ENCODE measurements around the gene MTERF1. TPM values are rescaled to one million over a fixed set of nuclear protein-coding genes. Genes with fewer than 3 reads are reported as not detected.

Gene MTERF1
- total RNA-seq: 8.1 TPM

- Histone ChIP-seq H3K27me3 (no peaks in the 10 kb centered on the region), H3K36me3 (no peaks in the 10 kb centered on the region), H3K27ac (peak within 1 kb of the TSS; percentile 45), H3K4me1 (peaks cover 33% of the 10 kb centered on the region), H3K4me3 (peak within 1 kb of the TSS; percentile 79 to 86), H3K9me3 (no peaks in the 10 kb centered on the region)
- intact Hi-C loops (cut with DNase I): no loop called here
- DNase-seq (ENCODE audit: extremely low spot score in 2 of 2): no peak
- TF ChIP-seq POLR2A (IDR thresholded peaks at IDR 0.05): no peak
- TF ChIP-seq POLR2AphosphoS5 (IDR thresholded peaks at IDR 0.05; ENCODE audit: insufficient read depth in 1 of 2, low read depth in 1 of 2): peak; percentile 74 to 89
- peak; percentile 91 to 97 (median 94) for TF ChIP-seq CTCF (IDR thresholded peaks at IDR 0.05)
Measured at GRCh38 chr7:91880413-91881241, at the start of gene MTERF1. Gene MTERF1, minus strand, starts transcription at chr7:91880702. Its CDS starts 619 bp downstream, at chr7:91880083.

GRCh38 chr7:91929463-91929862 is 49.0 kb upstream of the MTERF1 start:
- H3K4me1 ChIP-seq: no peaks in the 10 kb centered on the region
- no peaks in the 10 kb centered on the region for H3K36me3 ChIP-seq
- H3K27ac ChIP-seq: no peak overlapping the region
- intact Hi-C loops (cut with DNase I): no loop called here
- H3K27me3 ChIP-seq: no peaks in the 10 kb centered on the region
- no peak for TF ChIP-seq CTCF (IDR thresholded peaks at IDR 0.05)
- TF ChIP-seq POLR2AphosphoS5 (IDR thresholded peaks at IDR 0.05; ENCODE audit: insufficient read depth in 1 of 2, low read depth in 1 of 2): no peak
- TF ChIP-seq POLR2A (IDR thresholded peaks at IDR 0.05): no peak
- no peak for DNase-seq (ENCODE audit: extremely low spot score in 2 of 2)
- H3K4me3 ChIP-seq: no peak overlapping the region
- no peaks in the 10 kb centered on the region for H3K9me3 ChIP-seq

GRCh38 chr7:91927912-91928311 is 47.4 kb upstream of the MTERF1 start:
- TF ChIP-seq POLR2AphosphoS5 (IDR thresholded peaks at IDR 0.05; ENCODE audit: insufficient read depth in 1 of 2, low read depth in 1 of 2) (no peak), POLR2A (IDR thresholded peaks at IDR 0.05) (no peak), CTCF (IDR thresholded peaks at IDR 0.05) (no peak)
- no peaks in the 10 kb centered on the region for H3K27me3 ChIP-seq
- H3K9me3 ChIP-seq: no peaks in the 10 kb centered on the region
- no peaks in the 10 kb centered on the region for H3K36me3 ChIP-seq
- intact Hi-C loops (cut with DNase I): no loop called here
- no peaks in the 10 kb centered on the region for H3K4me1 ChIP-seq
- H3K4me3 ChIP-seq: no peak overlapping the region
- H3K27ac ChIP-seq: no peak overlapping the region
- DNase-seq (ENCODE audit: extremely low spot score in 2 of 2): no peak

- no peak for DNase-seq (ENCODE audit: extremely low spot score in 2 of 2)
- Histone ChIP-seq H3K4me1 (no peaks in the 10 kb centered on the region), H3K27ac (no peak overlapping the region), H3K4me3 (no peak overlapping the region), H3K27me3 (no peaks in the 10 kb centered on the region), H3K36me3 (no peaks in the 10 kb centered on the region), H3K9me3 (no peaks in the 10 kb centered on the region)
- no peak for TF ChIP-seq POLR2A (IDR thresholded peaks at IDR 0.05)
- intact Hi-C loops (cut with DNase I): no loop called here
Measured at GRCh38 chr7:91922857-91923256, 42.4 kb upstream of the MTERF1 start.

GRCh38 chr7:91918356-91918755 is 37.9 kb upstream of the MTERF1 start:
- no peak for DNase-seq (ENCODE audit: extremely low spot score in 2 of 2)
- Histone ChIP-seq H3K36me3 (no peaks in the 10 kb centered on the region), H3K27me3 (no peaks in the 10 kb centered on the region), H3K9me3 (no peaks in the 10 kb centered on the region), H3K4me1 (no peaks in the 10 kb centered on the region), H3K4me3 (no peak overlapping the region), H3K27ac (no peak overlapping the region)
- TF ChIP-seq POLR2AphosphoS5 (IDR thresholded peaks at IDR 0.05; ENCODE audit: insufficient read depth in 1 of 2, low read depth in 1 of 2) (no peak), CTCF (IDR thresholded peaks at IDR 0.05) (no peak), POLR2A (IDR thresholded peaks at IDR 0.05) (no peak)
- intact Hi-C loops (cut with DNase I): no loop called here

Measured in vagina (tissue), 2 donors.